IMR-90 (cell line): ENCODE measurements around the gene GLIPR1. TPM values are rescaled to one million over a fixed set of nuclear protein-coding genes. Genes with fewer than 3 reads are reported as not detected.
A peak's percentile ranks its signal among the peaks of the same experiment; 100 is the strongest.

ENCODE experiments used
- ATAC-seq: fragments of 200-7000 bp; cut with Tn5 transposase; 2 replicates; pipeline ENCODE4 v1.9.1; 2020; ENCODE audit warnings: low read depth, mild to moderate bottlenecking, moderate library complexity
- BruUV-seq: library from RNA; stranded (reverse); fragments of 400-500 nt; replicated peaks from 2 replicates; lab custom pipeline; 2021; lab: Mats Ljungman, UMichigan
- CTCF ChIA-PET: fragments of 300-600 bp; formaldehyde crosslinking; extraction: SDS; loops from one replicate; lab custom pipeline; 2021; ENCODE audit warnings: antibody characterized with exemption; lab: Yijun Ruan, JAX
- POLR2A ChIA-PET: fragments of 300-600 bp; sonication (Branson Sonifier 250); formaldehyde crosslinking; loops from one replicate; lab custom pipeline; 2022; ENCODE audit warnings: antibody characterized with exemption; ENCODE audit not compliant: unreplicated experiment; lab: Charles Lee
- DNase-seq: peaks from one replicate; pipeline ENCODE4 v3.0.0; 2013
- H2AFZ ChIP-seq: replicated peaks from 2 replicates; pipeline ENCODE3; 2013; ENCODE audit warnings: low read length, mild to moderate bottlenecking; ENCODE audit not compliant: poor library complexity
- H2AK5ac ChIP-seq: 2 replicates; pipeline ENCODE4 v1.6.1; 2013; ENCODE audit warnings: low read depth, low read length, inconsistent platforms
- H2AK9ac ChIP-seq: replicated peaks from 2 replicates; pipeline ENCODE3; 2013; ENCODE audit warnings: mild to moderate bottlenecking, low read depth, low read length, moderate library complexity; ENCODE audit not compliant: poor library complexity
- H2BK120ac ChIP-seq: 2 replicates; pipeline ENCODE4 v1.6.1; 2013; ENCODE audit warnings: low read depth, low read length, inconsistent platforms
- H2BK15ac ChIP-seq: 3 replicates; pipeline ENCODE4 v1.6.1; 2013; ENCODE audit warnings: low read depth, low read length, inconsistent platforms
- H2BK20ac ChIP-seq: 2 replicates; pipeline ENCODE4 v1.6.1; 2013; ENCODE audit warnings: low read depth, mild to moderate bottlenecking, inconsistent platforms, low read length, moderate library complexity
- H2BK5ac ChIP-seq: 2 replicates; pipeline ENCODE4 v1.6.1; 2013; ENCODE audit warnings: mild to moderate bottlenecking, low read depth, low read length, inconsistent platforms; ENCODE audit not compliant: poor library complexity, severe bottlenecking
- H3K14ac ChIP-seq: replicated peaks from 2 replicates; pipeline ENCODE4 v1.6.1; 2013; ENCODE audit warnings: low read depth, low read length, inconsistent platforms
- H3K18ac ChIP-seq: 2 replicates; pipeline ENCODE4 v1.6.1; 2013; ENCODE audit warnings: low read depth, low read length, control low read depth
- H3K23ac ChIP-seq: 2 replicates; pipeline ENCODE4 v1.6.1; 2013; ENCODE audit warnings: low read depth, low read length, inconsistent platforms
- H3K27ac ChIP-seq: 2 replicates; pipeline ENCODE4 v1.5.1; 2013; ENCODE audit warnings: mild to moderate bottlenecking, control low read depth, low read length; ENCODE audit not compliant: insufficient read depth
- H3K27me3 ChIP-seq: 2 replicates; pipeline ENCODE4 v1.6.1; 2013; ENCODE audit warnings: low read length; ENCODE audit not compliant: control insufficient read depth, insufficient read depth
- H3K36me3 ChIP-seq: 2 replicates; pipeline ENCODE4 v1.6.1; 2013; ENCODE audit warnings: low read length, mixed read lengths; ENCODE audit not compliant: control insufficient read depth, insufficient read depth
- H3K4ac ChIP-seq: 2 replicates; pipeline ENCODE4 v1.6.1; 2013; ENCODE audit warnings: low read depth, low read length, inconsistent platforms
- H3K4me1 ChIP-seq: 2 replicates; pipeline ENCODE4 v1.6.1; 2013; ENCODE audit warnings: low read length, mixed read lengths; ENCODE audit not compliant: control insufficient read depth, insufficient read depth
- H3K4me2 ChIP-seq: 2 replicates; pipeline ENCODE4 v1.6.1; 2013; ENCODE audit warnings: low read depth, mild to moderate bottlenecking, control low read depth, low read length, moderate library complexity
- H3K4me3 ChIP-seq: 2 replicates; pipeline ENCODE4 v1.5.1; 2013; ENCODE audit warnings: low read depth, mild to moderate bottlenecking, control low read depth, low read length, moderate library complexity; ENCODE audit not compliant: insufficient read depth
- H3K56ac ChIP-seq: 2 replicates; pipeline ENCODE4 v1.6.1; 2013; ENCODE audit warnings: low read length, inconsistent platforms; ENCODE audit not compliant: insufficient read depth; ENCODE audit errors: extremely low read depth
- H3K79me1 ChIP-seq, 2 experiments: 2 replicates each; pipeline ENCODE4 v1.6.1; 2013; ENCODE audit warnings: low read length in 2 of 2, inconsistent platforms in 1 of 2, low read depth in 1 of 2
- H3K9ac ChIP-seq: 2 replicates; pipeline ENCODE4 v1.6.1; 2013; ENCODE audit warnings: low read depth, low read length, control low read depth
- H3K9me1 ChIP-seq: 2 replicates; pipeline ENCODE4 v1.6.1; 2013; ENCODE audit warnings: low read length, inconsistent platforms; ENCODE audit not compliant: insufficient read depth
- H3K9me3 ChIP-seq: 2 replicates; pipeline ENCODE4 v1.6.1; 2013; ENCODE audit warnings: low read length; ENCODE audit not compliant: control insufficient read depth, insufficient read depth
- H4K20me1 ChIP-seq: 2 replicates; pipeline ENCODE4 v1.6.1; 2013; ENCODE audit warnings: low read length, inconsistent platforms; ENCODE audit not compliant: insufficient read depth
- H4K5ac ChIP-seq: 2 replicates; pipeline ENCODE4 v1.6.1; 2013; ENCODE audit warnings: mild to moderate bottlenecking, low read depth, low read length, control low read depth
- H4K8ac ChIP-seq, 2 experiments: 2 replicates each; pipeline ENCODE4 v1.6.1; 2013; ENCODE audit warnings: low read depth in 2 of 2, low read length in 2 of 2, control low read depth in 1 of 2, inconsistent platforms in 1 of 2
- H4K91ac ChIP-seq: 2 replicates; pipeline ENCODE4 v1.6.1; 2013; ENCODE audit warnings: low read depth, low read length, inconsistent platforms; ENCODE audit not compliant: insufficient read depth
- BHLHE40 ChIP-seq: fragments of 150-350 bp; IDR thresholded peaks from 2 replicates; pipeline ENCODE4 v1.6.1; 2016; ENCODE audit warnings: mild to moderate bottlenecking, low read depth, low read length
- CEBPB ChIP-seq: IDR thresholded peaks from 2 replicates; pipeline ENCODE4 v1.6.1; 2012; ENCODE audit warnings: low read depth, low read length, improper control_type of control experiment
- CHD1 ChIP-seq: IDR thresholded peaks from 2 replicates; pipeline ENCODE4 v1.6.1; 2012; ENCODE audit warnings: low read depth, low read length, improper control_type of control experiment
- ELK1 ChIP-seq: fragments of 150-350 bp; IDR thresholded peaks from 2 replicates; pipeline ENCODE4 v1.6.1; 2016; ENCODE audit warnings: low read depth, mild to moderate bottlenecking, low read length, moderate library complexity, borderline replicate concordance
- FOS ChIP-seq: fragments of 150-350 bp; IDR thresholded peaks from 2 replicates; pipeline ENCODE4 v1.6.1; 2016; ENCODE audit warnings: low read depth, low read length
- MAFK ChIP-seq: IDR thresholded peaks from 2 replicates; pipeline ENCODE4 v1.6.1; 2012; ENCODE audit warnings: low read depth, low read length, improper control_type of control experiment
- MAZ ChIP-seq: IDR thresholded peaks from 2 replicates; pipeline ENCODE4 v1.6.1; 2012; ENCODE audit warnings: low read depth, mild to moderate bottlenecking, low read length, improper control_type of control experiment, moderate library complexity, borderline replicate concordance
- MXI1 ChIP-seq: IDR thresholded peaks from 2 replicates; pipeline ENCODE4 v1.6.1; 2012; ENCODE audit warnings: low read depth, mild to moderate bottlenecking, low read length, moderate library complexity, borderline replicate concordance
- NFE2L2 ChIP-seq: fragments of 150-350 bp; IDR thresholded peaks from 2 replicates; pipeline ENCODE4 v1.6.1; 2016; ENCODE audit warnings: low read depth, mild to moderate bottlenecking, low read length
- POLR2A ChIP-seq: IDR thresholded peaks from 2 replicates; pipeline ENCODE4 v1.6.1; 2012; ENCODE audit warnings: mild to moderate bottlenecking, low read depth, low read length
- RAD21 ChIP-seq: IDR thresholded peaks from 2 replicates; pipeline ENCODE4 v1.6.1; 2012; ENCODE audit warnings: low read length, improper control_type of control experiment
- RCOR1 ChIP-seq: IDR thresholded peaks from 2 replicates; pipeline ENCODE4 v1.6.1; 2012; ENCODE audit warnings: mild to moderate bottlenecking, low read length, improper control_type of control experiment; ENCODE audit not compliant: insufficient replicate concordance
- RFX5 ChIP-seq: IDR thresholded peaks from 2 replicates; pipeline ENCODE4 v1.8.0; 2012; ENCODE audit warnings: low read depth, mild to moderate bottlenecking, low read length, moderate library complexity
- SMC3 ChIP-seq: fragments of 150-350 bp; IDR thresholded peaks from 2 replicates; pipeline ENCODE4 v1.6.1; 2016; ENCODE audit warnings: low read depth, mild to moderate bottlenecking, antibody characterized with exemption, low read length, moderate library complexity
- USF2 ChIP-seq: fragments of 150-350 bp; IDR thresholded peaks from 2 replicates; pipeline ENCODE4 v1.6.1; 2017; ENCODE audit warnings: mild to moderate bottlenecking, antibody characterized with exemption, low read length, low read depth
- WGBS, 2 experiments: methylation state at CpG; one replicate each; pipeline versions ENCODE4 v1.1.5 to v1.1.7; 2013; ENCODE audit warnings: missing lambda C conversion rate in 2 of 2; ENCODE audit not compliant: insufficient read length in 1 of 2; ENCODE audit errors: extremely low coverage in 2 of 2; 5-methylcytosine and 5-hydroxymethylcytosine counted together
- dilution Hi-C: fragments of 300-500 bp; cut with HindIII; formaldehyde crosslinking; loops from one replicate; pipeline ENCODE4 v1.14.3; 2018; ENCODE audit warnings: low sequenced_read_pairs; ENCODE audit not compliant: unreplicated experiment
- in situ Hi-C: fragments of 300-500 bp; cut with MboI; formaldehyde crosslinking; loops from 3 replicates; pipeline ENCODE4 v1.14.3; 2019; ENCODE audit warnings: low sequenced_read_pairs, inconsistent platforms, mixed read lengths
- intact Hi-C: fragments of 100-400 bp; cut with micrococcal nuclease; formaldehyde crosslinking; loops from 2 replicates; pipeline ENCODE4 v1.10.0; 2022
- polyA plus RNA-seq, 3 experiments: library from polyadenylated mRNA; depleted of rRNA; stranded (reverse); fragments of >200 nt; gene quantifications; 2 replicates each; pipeline ENCODE4 v1.2.3, GENCODE V29; 2012; ENCODE audit warnings: low replicate concordance in 1 of 3
- total RNA-seq: library from RNA; depleted of rRNA; stranded (reverse); fragments of >200 nt; gene quantifications from 2 replicates; pipeline ENCODE4 v1.2.3, GENCODE V29; 2012
- TF ChIP-seq, protein P1 (sequence below): conservative IDR thresholded peaks from 2 replicates; pipeline ENCODE4 v1.5.1; 2012; ENCODE audit warnings: mild to moderate bottlenecking, low read depth, low read length, improper control_type of control experiment

The GLIPR1 gene
- total and polyA plus RNA-seq, 2 of the 4 experiments (the other 2 are of a cell fraction): 268 to 327 TPM

- no peaks in the 10 kb centered on the region for H3K27me3 ChIP-seq
- BruUV-seq: no TSS peak
- H4K20me1 ChIP-seq: no peaks in the 10 kb centered on the region
- peak overlapping the region; percentile 85 for H2BK20ac ChIP-seq
- in situ Hi-C loops: loop anchor here (10.0 to 25.0 kb wide), 2 partner anchors 816 to 934 kb away; partner anchors contain the start of gene BBS10
- DNase-seq (no peak), ATAC-seq (no peak; the same call in 1 of the 2 replicates)
- H4K5ac ChIP-seq: peak overlapping the region; percentile 28
- no peak overlapping the region for H3K4me3 ChIP-seq
- peak overlapping the region; percentile 94; the same call in 1 of the 2 replicates for H3K23ac ChIP-seq
- peaks cover 9% of the 10 kb centered on the region; the same call in 1 of the 2 replicates for H3K9me1 ChIP-seq
- H3K79me1 ChIP-seq: peaks cover 0 to 4% of the 10 kb centered on the region in 2 experiments; a peak in 2 of 4 replicates
- intact Hi-C loops: loop anchor here (5.0 kb wide), 1 partner anchor 1059 kb away; no protein-coding TSS in a partner anchor
- dilution Hi-C loops: no loop called here
- peak overlapping the region; percentile 6 for H2BK5ac ChIP-seq
- H3K4me1 ChIP-seq: peaks cover 11% of the 10 kb centered on the region
- CTCF ChIA-PET: interaction anchor here (0.6 to 1.9 kb wide), 4 partner anchors 25 to 503 kb away, joined by 3 to 4 read pairs (median 3); partner anchors contain the start of gene PHLDA1
- peak overlapping the region; percentile 65 for H3K14ac ChIP-seq
- peak overlapping the region; percentile 5 to 79 for H4K8ac ChIP-seq
- H3K18ac ChIP-seq: peak overlapping the region; percentile 86
- H4K91ac ChIP-seq: peak overlapping the region; percentile 70
- no CpG with 5 or more reads among the region's 2 CpGs for WGBS, 2 experiments
- no peak overlapping the region for H3K9ac ChIP-seq
- no peaks in the 10 kb centered on the region for H3K9me3 ChIP-seq
- H2AK5ac ChIP-seq: peak overlapping the region; percentile 86
- H2BK15ac ChIP-seq: peak overlapping the region; percentile 66
- no peak overlapping the region for H2AK9ac ChIP-seq
- H3K27ac ChIP-seq: peak overlapping the region; percentile 41; the same call in 1 of the 2 replicates
- TF ChIP-seq FOS (no peak), CHD1 (no peak), ELK1 (no peak), NFE2L2 (no peak), BHLHE40 (no peak), MAZ (no peak), CEBPB (no peak), RCOR1 (no peak), RAD21 (no peak), SMC3 (no peak), USF2 (no peak), POLR2A (no peak), RFX5 (no peak), MXI1 (no peak), MAFK (no peak)
- TF ChIP-seq, protein P1, sequence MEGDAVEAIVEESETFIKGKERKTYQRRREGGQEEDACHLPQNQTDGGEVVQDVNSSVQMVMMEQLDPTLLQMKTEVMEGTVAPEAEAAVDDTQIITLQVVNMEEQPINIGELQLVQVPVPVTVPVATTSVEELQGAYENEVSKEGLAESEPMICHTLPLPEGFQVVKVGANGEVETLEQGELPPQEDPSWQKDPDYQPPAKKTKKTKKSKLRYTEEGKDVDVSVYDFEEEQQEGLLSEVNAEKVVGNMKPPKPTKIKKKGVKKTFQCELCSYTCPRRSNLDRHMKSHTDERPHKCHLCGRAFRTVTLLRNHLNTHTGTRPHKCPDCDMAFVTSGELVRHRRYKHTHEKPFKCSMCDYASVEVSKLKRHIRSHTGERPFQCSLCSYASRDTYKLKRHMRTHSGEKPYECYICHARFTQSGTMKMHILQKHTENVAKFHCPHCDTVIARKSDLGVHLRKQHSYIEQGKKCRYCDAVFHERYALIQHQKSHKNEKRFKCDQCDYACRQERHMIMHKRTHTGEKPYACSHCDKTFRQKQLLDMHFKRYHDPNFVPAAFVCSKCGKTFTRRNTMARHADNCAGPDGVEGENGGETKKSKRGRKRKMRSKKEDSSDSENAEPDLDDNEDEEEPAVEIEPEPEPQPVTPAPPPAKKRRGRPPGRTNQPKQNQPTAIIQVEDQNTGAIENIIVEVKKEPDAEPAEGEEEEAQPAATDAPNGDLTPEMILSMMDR: no peak
- H3K4me2 ChIP-seq: no peak overlapping the region
- peak overlapping the region; percentile 78 for H3K4ac ChIP-seq
- H2BK120ac ChIP-seq: peak overlapping the region; percentile 94
- peak overlapping the region; percentile 66 for H3K56ac ChIP-seq
- peak overlapping the region; percentile 67 for H2AFZ ChIP-seq
- POLR2A ChIA-PET: interaction anchor here (0.8 kb wide), 1 partner anchor 503 kb away, joined by 3 read pairs; the partner anchor contains the start of gene PHLDA1
- no peaks in the 10 kb centered on the region for H3K36me3 ChIP-seq
Measured at GRCh38 chr12:75528692-75529091, 48.1 kb downstream of the GLIPR1 start.
